Uterus (tissue), 2 donors: ENCODE results near the gene PRKCD.

ENCODE experiments used
- CTCF ChIP-seq, 4 experiments: fragments of 200-600 bp in 2 of 4; fragments of 450-650 bp in 2 of 4; sonication (generic) in 2 of 4; IDR thresholded peaks; one replicate each; pipeline ENCODE4 v1.5.1; 2016 to 2019; ENCODE audit warnings: antibody characterized with exemption in 4 of 4, mild to moderate bottlenecking in 2 of 4, moderate library complexity in 1 of 4
- POLR2A ChIP-seq, 2 donors: fragments of 450-650 bp; IDR thresholded peaks; one replicate each; pipeline ENCODE4 v1.6.1; 2016; ENCODE audit warnings: antibody characterized with exemption in 2 of 2, mild to moderate bottlenecking in 1 of 2, moderate library complexity in 1 of 2

GRCh38 chr3:53156368-53156834 is 4.6 kb upstream of the PRKCD start:
- no peak for TF ChIP-seq CTCF (IDR thresholded peaks at IDR 0.05)
- TF ChIP-seq POLR2A (IDR thresholded peaks at IDR 0.05) = no peak
